H1 (cell line): ENCODE data around the gene TECPR2. TPM values are rescaled to one million over a fixed set of nuclear protein-coding genes. Genes with fewer than 3 reads are reported as not detected.

ENCODE experiments used
- CBX8 ChIP-seq: fragments of 300-800, 300-1000 bp; sonication (generic); IDR thresholded peaks from 2 replicates; pipeline ENCODE4 v1.7.1; 2016; ENCODE audit warnings: low read depth, low read length, borderline replicate concordance
- SIN3A ChIP-seq, 2 experiments: IDR thresholded peaks in 1 of 2; conservative IDR thresholded peaks in 1 of 2; 2 replicates each; pipeline ENCODE4 v1.6.1; 2011 to 2012; ENCODE audit warnings: low read length in 2 of 2, improper control_type of control experiment in 1 of 2, low read depth in 1 of 2, mild to moderate bottlenecking in 1 of 2
- SIX5 ChIP-seq: IDR thresholded peaks from 2 replicates; pipeline ENCODE4 v1.6.1; 2011; ENCODE audit warnings: mild to moderate bottlenecking, low read depth, low read length
- SP1 ChIP-seq: IDR thresholded peaks from 2 replicates; pipeline ENCODE4 v1.6.1; 2011; ENCODE audit warnings: low read depth, low read length
- SP2 ChIP-seq: IDR thresholded peaks from 2 replicates; pipeline ENCODE4 v1.6.1; 2012; ENCODE audit warnings: mild to moderate bottlenecking, low read length, inconsistent platforms
- TAF7 ChIP-seq: optimal IDR thresholded peaks from 2 replicates; pipeline ENCODE3; 2011; ENCODE audit warnings: low read depth, mild to moderate bottlenecking, inconsistent platforms, low read length, moderate library complexity, borderline replicate concordance
- TEAD4 ChIP-seq: IDR thresholded peaks from 2 replicates; pipeline ENCODE4 v1.6.1; 2012; ENCODE audit warnings: low read depth, low read length, inconsistent platforms, mixed read lengths
- polyA plus RNA-seq, 7 experiments: library from polyadenylated mRNA; depleted of rRNA in 3 of 7; stranded (reverse) in 5 of 7; unstranded in 2 of 7; fragments of >200 nt in 5 of 7; fragments of 200-250 nt in 2 of 7; gene quantifications; 1 replicate in 5 of 7; 2 replicates in 1 of 7; 4 replicates in 1 of 7; pipeline versions ENCODE4 v1.2.1 to v1.2.3, GENCODE V29; 2011 to 2013; ENCODE audit warnings: missing spikeins in 2 of 7, mixed read lengths in 2 of 7
- total RNA-seq: library from RNA; stranded (reverse); fragmentation: NEBNext Ultra II Directional; extraction: Animal tissue kit (Norgen Biotek cat#: 25700); gene quantifications from 2 replicates; pipeline ENCODE4 v1.2.1, GENCODE V29; 2021
- TF ChIP-seq, protein P1 (sequence below): fragments of 300-600 bp; sonication (generic); IDR thresholded peaks from 2 replicates; pipeline ENCODE4 v1.7.1; 2012; ENCODE audit warnings: low read length, moderate library complexity, mild to moderate bottlenecking, inconsistent platforms; ENCODE audit not compliant: insufficient replicate concordance
- TF ChIP-seq, protein P2 (sequence below): IDR thresholded peaks from 2 replicates; pipeline ENCODE4 v1.6.1; 2011; ENCODE audit warnings: low read length, improper control_type of control experiment

The TECPR2 gene
- total and polyA plus RNA-seq, 2 of the 8 experiments (the other 6 are each of a cell fraction or from before 2014, with no cell fraction given) = 6.8 to 19.4 TPM

DNA sequence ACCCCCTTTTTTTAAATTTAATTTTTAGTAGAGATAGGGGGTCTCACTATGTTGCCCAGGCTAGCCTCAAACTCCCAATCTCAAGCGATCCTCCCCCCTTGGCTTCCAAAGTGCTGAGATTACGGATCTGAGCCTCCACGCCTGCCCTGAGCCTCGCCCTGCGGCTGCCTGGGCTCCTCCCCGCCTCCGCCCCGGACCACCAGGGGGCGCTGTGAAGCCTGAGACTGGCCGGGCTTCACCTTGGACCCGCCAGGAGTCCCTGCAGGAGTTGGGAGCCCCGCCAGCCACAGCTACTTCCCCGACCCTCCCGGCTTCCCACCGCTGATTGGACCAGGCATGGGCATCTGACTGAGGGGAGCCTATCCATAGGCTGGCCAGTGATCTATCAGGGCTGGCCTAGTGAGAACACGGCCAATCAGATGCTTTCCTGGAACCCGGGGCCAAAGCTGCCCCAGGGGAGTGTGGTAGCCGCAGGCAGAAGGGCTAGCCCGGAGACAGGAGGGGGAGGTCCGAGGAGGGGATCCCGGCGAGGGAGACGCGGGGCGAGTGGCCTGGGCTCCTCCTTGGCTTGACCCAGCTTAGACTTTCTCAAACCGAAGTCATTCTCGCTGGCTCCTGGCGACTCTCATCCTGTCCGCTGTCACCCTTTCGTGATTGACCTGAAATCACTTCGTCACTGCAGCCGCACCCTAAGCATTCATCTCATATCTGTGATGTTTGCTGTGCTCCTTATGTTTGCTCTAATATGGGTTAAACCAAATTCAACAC lies 161.9 kb downstream of the TECPR2 start (continued):
- TF ChIP-seq, protein P1, sequence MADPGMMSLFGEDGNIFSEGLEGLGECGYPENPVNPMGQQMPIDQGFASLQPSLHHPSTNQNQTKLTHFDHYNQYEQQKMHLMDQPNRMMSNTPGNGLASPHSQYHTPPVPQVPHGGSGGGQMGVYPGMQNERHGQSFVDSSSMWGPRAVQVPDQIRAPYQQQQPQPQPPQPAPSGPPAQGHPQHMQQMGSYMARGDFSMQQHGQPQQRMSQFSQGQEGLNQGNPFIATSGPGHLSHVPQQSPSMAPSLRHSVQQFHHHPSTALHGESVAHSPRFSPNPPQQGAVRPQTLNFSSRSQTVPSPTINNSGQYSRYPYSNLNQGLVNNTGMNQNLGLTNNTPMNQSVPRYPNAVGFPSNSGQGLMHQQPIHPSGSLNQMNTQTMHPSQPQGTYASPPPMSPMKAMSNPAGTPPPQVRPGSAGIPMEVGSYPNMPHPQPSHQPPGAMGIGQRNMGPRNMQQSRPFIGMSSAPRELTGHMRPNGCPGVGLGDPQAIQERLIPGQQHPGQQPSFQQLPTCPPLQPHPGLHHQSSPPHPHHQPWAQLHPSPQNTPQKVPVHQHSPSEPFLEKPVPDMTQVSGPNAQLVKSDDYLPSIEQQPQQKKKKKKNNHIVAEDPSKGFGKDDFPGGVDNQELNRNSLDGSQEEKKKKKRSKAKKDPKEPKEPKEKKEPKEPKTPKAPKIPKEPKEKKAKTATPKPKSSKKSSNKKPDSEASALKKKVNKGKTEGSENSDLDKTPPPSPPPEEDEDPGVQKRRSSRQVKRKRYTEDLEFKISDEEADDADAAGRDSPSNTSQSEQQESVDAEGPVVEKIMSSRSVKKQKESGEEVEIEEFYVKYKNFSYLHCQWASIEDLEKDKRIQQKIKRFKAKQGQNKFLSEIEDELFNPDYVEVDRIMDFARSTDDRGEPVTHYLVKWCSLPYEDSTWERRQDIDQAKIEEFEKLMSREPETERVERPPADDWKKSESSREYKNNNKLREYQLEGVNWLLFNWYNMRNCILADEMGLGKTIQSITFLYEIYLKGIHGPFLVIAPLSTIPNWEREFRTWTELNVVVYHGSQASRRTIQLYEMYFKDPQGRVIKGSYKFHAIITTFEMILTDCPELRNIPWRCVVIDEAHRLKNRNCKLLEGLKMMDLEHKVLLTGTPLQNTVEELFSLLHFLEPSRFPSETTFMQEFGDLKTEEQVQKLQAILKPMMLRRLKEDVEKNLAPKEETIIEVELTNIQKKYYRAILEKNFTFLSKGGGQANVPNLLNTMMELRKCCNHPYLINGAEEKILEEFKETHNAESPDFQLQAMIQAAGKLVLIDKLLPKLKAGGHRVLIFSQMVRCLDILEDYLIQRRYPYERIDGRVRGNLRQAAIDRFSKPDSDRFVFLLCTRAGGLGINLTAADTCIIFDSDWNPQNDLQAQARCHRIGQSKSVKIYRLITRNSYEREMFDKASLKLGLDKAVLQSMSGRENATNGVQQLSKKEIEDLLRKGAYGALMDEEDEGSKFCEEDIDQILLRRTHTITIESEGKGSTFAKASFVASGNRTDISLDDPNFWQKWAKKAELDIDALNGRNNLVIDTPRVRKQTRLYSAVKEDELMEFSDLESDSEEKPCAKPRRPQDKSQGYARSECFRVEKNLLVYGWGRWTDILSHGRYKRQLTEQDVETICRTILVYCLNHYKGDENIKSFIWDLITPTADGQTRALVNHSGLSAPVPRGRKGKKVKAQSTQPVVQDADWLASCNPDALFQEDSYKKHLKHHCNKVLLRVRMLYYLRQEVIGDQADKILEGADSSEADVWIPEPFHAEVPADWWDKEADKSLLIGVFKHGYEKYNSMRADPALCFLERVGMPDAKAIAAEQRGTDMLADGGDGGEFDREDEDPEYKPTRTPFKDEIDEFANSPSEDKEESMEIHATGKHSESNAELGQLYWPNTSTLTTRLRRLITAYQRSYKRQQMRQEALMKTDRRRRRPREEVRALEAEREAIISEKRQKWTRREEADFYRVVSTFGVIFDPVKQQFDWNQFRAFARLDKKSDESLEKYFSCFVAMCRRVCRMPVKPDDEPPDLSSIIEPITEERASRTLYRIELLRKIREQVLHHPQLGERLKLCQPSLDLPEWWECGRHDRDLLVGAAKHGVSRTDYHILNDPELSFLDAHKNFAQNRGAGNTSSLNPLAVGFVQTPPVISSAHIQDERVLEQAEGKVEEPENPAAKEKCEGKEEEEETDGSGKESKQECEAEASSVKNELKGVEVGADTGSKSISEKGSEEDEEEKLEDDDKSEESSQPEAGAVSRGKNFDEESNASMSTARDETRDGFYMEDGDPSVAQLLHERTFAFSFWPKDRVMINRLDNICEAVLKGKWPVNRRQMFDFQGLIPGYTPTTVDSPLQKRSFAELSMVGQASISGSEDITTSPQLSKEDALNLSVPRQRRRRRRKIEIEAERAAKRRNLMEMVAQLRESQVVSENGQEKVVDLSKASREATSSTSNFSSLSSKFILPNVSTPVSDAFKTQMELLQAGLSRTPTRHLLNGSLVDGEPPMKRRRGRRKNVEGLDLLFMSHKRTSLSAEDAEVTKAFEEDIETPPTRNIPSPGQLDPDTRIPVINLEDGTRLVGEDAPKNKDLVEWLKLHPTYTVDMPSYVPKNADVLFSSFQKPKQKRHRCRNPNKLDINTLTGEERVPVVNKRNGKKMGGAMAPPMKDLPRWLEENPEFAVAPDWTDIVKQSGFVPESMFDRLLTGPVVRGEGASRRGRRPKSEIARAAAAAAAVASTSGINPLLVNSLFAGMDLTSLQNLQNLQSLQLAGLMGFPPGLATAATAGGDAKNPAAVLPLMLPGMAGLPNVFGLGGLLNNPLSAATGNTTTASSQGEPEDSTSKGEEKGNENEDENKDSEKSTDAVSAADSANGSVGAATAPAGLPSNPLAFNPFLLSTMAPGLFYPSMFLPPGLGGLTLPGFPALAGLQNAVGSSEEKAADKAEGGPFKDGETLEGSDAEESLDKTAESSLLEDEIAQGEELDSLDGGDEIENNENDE = no peak
- no peak for TF ChIP-seq SIX5
- peak; percentile 51; the same call in 1 of the 2 replicates for TF ChIP-seq SP2
- TF ChIP-seq TEAD4 = no peak
- TF ChIP-seq, protein P2, sequence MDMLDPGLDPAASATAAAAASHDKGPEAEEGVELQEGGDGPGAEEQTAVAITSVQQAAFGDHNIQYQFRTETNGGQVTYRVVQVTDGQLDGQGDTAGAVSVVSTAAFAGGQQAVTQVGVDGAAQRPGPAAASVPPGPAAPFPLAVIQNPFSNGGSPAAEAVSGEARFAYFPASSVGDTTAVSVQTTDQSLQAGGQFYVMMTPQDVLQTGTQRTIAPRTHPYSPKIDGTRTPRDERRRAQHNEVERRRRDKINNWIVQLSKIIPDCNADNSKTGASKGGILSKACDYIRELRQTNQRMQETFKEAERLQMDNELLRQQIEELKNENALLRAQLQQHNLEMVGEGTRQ = peak; percentile 93
- TF ChIP-seq CBX8 = no peak
- TF ChIP-seq TAF7 = peak; percentile 64
- TF ChIP-seq SIN3A (conservative IDR thresholded peaks at IDR 0.05 in 1 of 2, IDR thresholded peaks at IDR 0.05 in 1 of 2; ENCODE audit: low read depth in 1 of 2, low read length in 2 of 2) = peak in 1 of 2 experiments; percentile 46; a peak in 2 of 4 replicates
- peak; percentile 94 for TF ChIP-seq SP1
